Retinal pigment epithelial cell (primary cell): ENCODE results near the gene NTNG2.

Source experiments
- DNase-seq: peaks from one replicate; pipeline ENCODE4 v3.0.0-alpha.2; 2010; ENCODE audit warnings: low read depth
- H3K4me3 ChIP-seq: 2 replicates; pipeline ENCODE4 v1.5.1; 2011; ENCODE audit warnings: mild to moderate bottlenecking, low read length, control low read depth, moderate library complexity
- TF ChIP-seq, protein P1 (sequence below): conservative IDR thresholded peaks from 2 replicates; pipeline ENCODE4 v1.5.1; 2011; ENCODE audit warnings: low read depth, low read length, control low read depth, inconsistent platforms

NTNG2 gene

DNA sequence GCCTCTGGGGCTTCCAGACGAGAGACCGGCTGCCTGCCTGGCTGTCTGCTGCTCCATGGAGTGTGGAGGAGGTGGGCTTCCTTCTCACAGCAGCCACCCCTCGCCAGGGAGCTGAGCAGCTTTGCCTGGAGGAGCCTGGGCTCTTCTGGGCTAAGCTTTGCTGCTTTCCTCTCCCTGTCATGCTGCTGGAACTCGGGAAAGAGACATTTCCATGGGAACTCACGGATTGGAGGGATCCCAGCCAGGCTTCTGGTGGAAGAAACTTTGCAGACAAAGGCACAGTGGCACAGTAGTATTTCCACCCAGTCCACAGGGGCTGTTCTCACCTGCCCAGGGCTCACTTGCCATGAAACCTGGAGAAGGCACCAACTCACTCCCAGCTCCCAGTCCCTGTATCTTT lies 5.6 kb upstream of the NTNG2 start:
- DNase-seq = no peak
- TF ChIP-seq, protein P1, sequence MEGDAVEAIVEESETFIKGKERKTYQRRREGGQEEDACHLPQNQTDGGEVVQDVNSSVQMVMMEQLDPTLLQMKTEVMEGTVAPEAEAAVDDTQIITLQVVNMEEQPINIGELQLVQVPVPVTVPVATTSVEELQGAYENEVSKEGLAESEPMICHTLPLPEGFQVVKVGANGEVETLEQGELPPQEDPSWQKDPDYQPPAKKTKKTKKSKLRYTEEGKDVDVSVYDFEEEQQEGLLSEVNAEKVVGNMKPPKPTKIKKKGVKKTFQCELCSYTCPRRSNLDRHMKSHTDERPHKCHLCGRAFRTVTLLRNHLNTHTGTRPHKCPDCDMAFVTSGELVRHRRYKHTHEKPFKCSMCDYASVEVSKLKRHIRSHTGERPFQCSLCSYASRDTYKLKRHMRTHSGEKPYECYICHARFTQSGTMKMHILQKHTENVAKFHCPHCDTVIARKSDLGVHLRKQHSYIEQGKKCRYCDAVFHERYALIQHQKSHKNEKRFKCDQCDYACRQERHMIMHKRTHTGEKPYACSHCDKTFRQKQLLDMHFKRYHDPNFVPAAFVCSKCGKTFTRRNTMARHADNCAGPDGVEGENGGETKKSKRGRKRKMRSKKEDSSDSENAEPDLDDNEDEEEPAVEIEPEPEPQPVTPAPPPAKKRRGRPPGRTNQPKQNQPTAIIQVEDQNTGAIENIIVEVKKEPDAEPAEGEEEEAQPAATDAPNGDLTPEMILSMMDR = no peak
- no peak overlapping the region for H3K4me3 ChIP-seq

DNA sequence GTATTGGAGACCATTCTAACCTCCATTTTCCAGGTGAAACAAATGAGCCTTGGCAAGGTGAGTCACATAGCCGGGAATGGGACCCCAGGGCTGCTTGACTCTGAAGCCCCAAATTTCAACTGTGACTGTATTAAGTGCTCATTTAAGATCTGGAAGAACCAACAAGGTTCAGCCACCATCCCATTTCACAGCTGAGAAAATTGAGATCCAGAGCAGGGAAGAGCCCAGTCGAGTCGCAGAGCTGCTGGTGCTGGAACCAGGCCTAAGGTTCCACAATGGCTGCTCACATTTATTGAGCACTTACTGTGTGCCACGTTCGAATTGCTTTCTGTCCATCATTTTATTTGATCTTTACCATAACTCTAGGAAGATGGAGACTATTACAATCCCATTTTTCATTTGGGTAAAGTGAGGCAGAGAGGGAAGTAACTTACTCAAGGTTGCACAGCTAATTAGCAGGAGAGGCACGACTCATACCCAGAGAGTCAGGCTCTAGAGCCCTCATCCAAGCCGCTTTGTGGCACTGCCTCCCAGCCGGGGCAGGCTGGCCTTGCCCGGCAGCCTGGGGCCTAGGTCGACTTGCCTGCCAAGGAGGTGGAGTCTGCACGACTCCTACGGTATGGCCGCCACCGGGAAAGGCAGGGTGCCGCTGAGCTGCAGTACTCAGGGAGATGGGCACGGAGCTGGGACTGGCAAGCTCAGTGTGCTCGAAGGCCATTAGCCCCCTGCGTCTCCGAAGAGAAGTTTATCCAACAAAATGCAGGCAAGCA lies 4.3 kb upstream of the NTNG2 start:
- no peak for DNase-seq
- no peak overlapping the region for H3K4me3 ChIP-seq
- TF ChIP-seq, protein P1 = no peak

- TF ChIP-seq, protein P1 = no peak
- H3K4me3 ChIP-seq = peak overlapping the region; percentile 51
- no peak for DNase-seq
Observed at GRCh38 chr9:132160802-132161742, 786 bp upstream of the NTNG2 start.

- peak overlapping the region; percentile 44 for H3K4me3 ChIP-seq
- TF ChIP-seq, protein P1 = no peak
- DNase-seq = no peak
Observed at GRCh38 chr9:132162764-132163456, 1.1 kb downstream of the NTNG2 start.

DNA sequence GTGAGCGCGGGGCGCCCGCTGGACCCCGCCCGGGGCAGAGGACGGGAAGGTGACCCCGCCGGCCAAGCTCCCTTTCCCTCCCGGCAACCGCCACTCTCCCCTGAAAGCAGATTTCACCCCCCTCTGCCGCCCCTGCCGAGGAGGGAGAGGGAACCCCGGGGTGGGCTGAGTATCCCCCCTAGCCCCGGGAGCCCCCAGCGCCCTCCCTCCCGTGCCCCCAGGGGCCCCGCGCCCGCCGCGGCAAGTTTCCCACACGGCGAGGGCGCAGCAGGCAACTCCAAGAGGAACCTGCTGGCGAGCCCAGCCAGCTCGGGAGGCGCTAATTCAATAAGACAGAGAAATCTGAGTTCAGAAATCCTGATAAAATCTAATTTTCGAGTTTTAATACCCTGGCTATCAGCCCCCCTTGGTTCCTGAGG lies 1.6 kb downstream of the NTNG2 start:
- TF ChIP-seq, protein P1 = no peak
- no peak overlapping the region for H3K4me3 ChIP-seq
- DNase-seq = no peak

GRCh38 chr9:132163876-132164603 lies 2.2 kb downstream of the NTNG2 start:
- H3K4me3 ChIP-seq = no peak overlapping the region
- DNase-seq = no peak
- TF ChIP-seq, protein P1 = no peak
